IMR-90 (cell line): Measurements from ENCODE around the gene ADAM12. TPM values are rescaled to one million over a fixed set of nuclear protein-coding genes. Genes with fewer than 3 reads are reported as not detected.

Source experiments
- ATAC-seq: fragments of 200-7000 bp; cut with Tn5 transposase; 2 replicates; pipeline ENCODE4 v1.9.1; 2020; ENCODE audit warnings: low read depth, mild to moderate bottlenecking, moderate library complexity
- BruUV-seq: library from RNA; stranded (reverse); fragments of 400-500 nt; replicated peaks from 2 replicates; lab custom pipeline; 2021; lab: Mats Ljungman, UMichigan
- CTCF ChIA-PET: fragments of 300-600 bp; formaldehyde crosslinking; extraction: SDS; loops from one replicate; lab custom pipeline; 2021; ENCODE audit warnings: antibody characterized with exemption; lab: Yijun Ruan, JAX
- POLR2A ChIA-PET: fragments of 300-600 bp; sonication (Branson Sonifier 250); formaldehyde crosslinking; loops from one replicate; lab custom pipeline; 2022; ENCODE audit warnings: antibody characterized with exemption; ENCODE audit not compliant: unreplicated experiment; lab: Charles Lee
- DNase-seq: peaks from one replicate; pipeline ENCODE4 v3.0.0; 2013
- H2AFZ ChIP-seq: replicated peaks from 2 replicates; pipeline ENCODE3; 2013; ENCODE audit warnings: low read length, mild to moderate bottlenecking; ENCODE audit not compliant: poor library complexity
- H2AK5ac ChIP-seq: 2 replicates; pipeline ENCODE4 v1.6.1; 2013; ENCODE audit warnings: low read depth, low read length, inconsistent platforms
- H2AK9ac ChIP-seq: replicated peaks from 2 replicates; pipeline ENCODE3; 2013; ENCODE audit warnings: mild to moderate bottlenecking, low read depth, low read length, moderate library complexity; ENCODE audit not compliant: poor library complexity
- H2BK120ac ChIP-seq: 2 replicates; pipeline ENCODE4 v1.6.1; 2013; ENCODE audit warnings: low read depth, low read length, inconsistent platforms
- H2BK15ac ChIP-seq: 3 replicates; pipeline ENCODE4 v1.6.1; 2013; ENCODE audit warnings: low read depth, low read length, inconsistent platforms
- H2BK20ac ChIP-seq: 2 replicates; pipeline ENCODE4 v1.6.1; 2013; ENCODE audit warnings: low read depth, mild to moderate bottlenecking, inconsistent platforms, low read length, moderate library complexity
- H2BK5ac ChIP-seq: 2 replicates; pipeline ENCODE4 v1.6.1; 2013; ENCODE audit warnings: mild to moderate bottlenecking, low read depth, low read length, inconsistent platforms; ENCODE audit not compliant: poor library complexity, severe bottlenecking
- H3K14ac ChIP-seq: replicated peaks from 2 replicates; pipeline ENCODE4 v1.6.1; 2013; ENCODE audit warnings: low read depth, low read length, inconsistent platforms
- H3K18ac ChIP-seq: 2 replicates; pipeline ENCODE4 v1.6.1; 2013; ENCODE audit warnings: low read depth, low read length, control low read depth
- H3K23ac ChIP-seq: 2 replicates; pipeline ENCODE4 v1.6.1; 2013; ENCODE audit warnings: low read depth, low read length, inconsistent platforms
- H3K27ac ChIP-seq: 2 replicates; pipeline ENCODE4 v1.5.1; 2013; ENCODE audit warnings: mild to moderate bottlenecking, control low read depth, low read length; ENCODE audit not compliant: insufficient read depth
- H3K27me3 ChIP-seq: 2 replicates; pipeline ENCODE4 v1.6.1; 2013; ENCODE audit warnings: low read length; ENCODE audit not compliant: control insufficient read depth, insufficient read depth
- H3K36me3 ChIP-seq: 2 replicates; pipeline ENCODE4 v1.6.1; 2013; ENCODE audit warnings: low read length, mixed read lengths; ENCODE audit not compliant: control insufficient read depth, insufficient read depth
- H3K4ac ChIP-seq: 2 replicates; pipeline ENCODE4 v1.6.1; 2013; ENCODE audit warnings: low read depth, low read length, inconsistent platforms
- H3K4me1 ChIP-seq: 2 replicates; pipeline ENCODE4 v1.6.1; 2013; ENCODE audit warnings: low read length, mixed read lengths; ENCODE audit not compliant: control insufficient read depth, insufficient read depth
- H3K4me2 ChIP-seq: 2 replicates; pipeline ENCODE4 v1.6.1; 2013; ENCODE audit warnings: low read depth, mild to moderate bottlenecking, control low read depth, low read length, moderate library complexity
- H3K4me3 ChIP-seq: 2 replicates; pipeline ENCODE4 v1.5.1; 2013; ENCODE audit warnings: low read depth, mild to moderate bottlenecking, control low read depth, low read length, moderate library complexity; ENCODE audit not compliant: insufficient read depth
- H3K56ac ChIP-seq: 2 replicates; pipeline ENCODE4 v1.6.1; 2013; ENCODE audit warnings: low read length, inconsistent platforms; ENCODE audit not compliant: insufficient read depth; ENCODE audit errors: extremely low read depth
- H3K79me1 ChIP-seq, 2 experiments: 2 replicates each; pipeline ENCODE4 v1.6.1; 2013; ENCODE audit warnings: low read length in 2 of 2, inconsistent platforms in 1 of 2, low read depth in 1 of 2
- H3K9ac ChIP-seq: 2 replicates; pipeline ENCODE4 v1.6.1; 2013; ENCODE audit warnings: low read depth, low read length, control low read depth
- H3K9me1 ChIP-seq: 2 replicates; pipeline ENCODE4 v1.6.1; 2013; ENCODE audit warnings: low read length, inconsistent platforms; ENCODE audit not compliant: insufficient read depth
- H3K9me3 ChIP-seq: 2 replicates; pipeline ENCODE4 v1.6.1; 2013; ENCODE audit warnings: low read length; ENCODE audit not compliant: control insufficient read depth, insufficient read depth
- H4K20me1 ChIP-seq: 2 replicates; pipeline ENCODE4 v1.6.1; 2013; ENCODE audit warnings: low read length, inconsistent platforms; ENCODE audit not compliant: insufficient read depth
- H4K5ac ChIP-seq: 2 replicates; pipeline ENCODE4 v1.6.1; 2013; ENCODE audit warnings: mild to moderate bottlenecking, low read depth, low read length, control low read depth
- H4K8ac ChIP-seq, 2 experiments: 2 replicates each; pipeline ENCODE4 v1.6.1; 2013; ENCODE audit warnings: low read depth in 2 of 2, low read length in 2 of 2, control low read depth in 1 of 2, inconsistent platforms in 1 of 2
- H4K91ac ChIP-seq: 2 replicates; pipeline ENCODE4 v1.6.1; 2013; ENCODE audit warnings: low read depth, low read length, inconsistent platforms; ENCODE audit not compliant: insufficient read depth
- BHLHE40 ChIP-seq: fragments of 150-350 bp; IDR thresholded peaks from 2 replicates; pipeline ENCODE4 v1.6.1; 2016; ENCODE audit warnings: mild to moderate bottlenecking, low read depth, low read length
- CHD1 ChIP-seq: IDR thresholded peaks from 2 replicates; pipeline ENCODE4 v1.6.1; 2012; ENCODE audit warnings: low read depth, low read length, improper control_type of control experiment
- ELK1 ChIP-seq: fragments of 150-350 bp; IDR thresholded peaks from 2 replicates; pipeline ENCODE4 v1.6.1; 2016; ENCODE audit warnings: low read depth, mild to moderate bottlenecking, low read length, moderate library complexity, borderline replicate concordance
- FOS ChIP-seq: fragments of 150-350 bp; IDR thresholded peaks from 2 replicates; pipeline ENCODE4 v1.6.1; 2016; ENCODE audit warnings: low read depth, low read length
- MAFK ChIP-seq: IDR thresholded peaks from 2 replicates; pipeline ENCODE4 v1.6.1; 2012; ENCODE audit warnings: low read depth, low read length, improper control_type of control experiment
- MAZ ChIP-seq: IDR thresholded peaks from 2 replicates; pipeline ENCODE4 v1.6.1; 2012; ENCODE audit warnings: low read depth, mild to moderate bottlenecking, low read length, improper control_type of control experiment, moderate library complexity, borderline replicate concordance
- NFE2L2 ChIP-seq: fragments of 150-350 bp; IDR thresholded peaks from 2 replicates; pipeline ENCODE4 v1.6.1; 2016; ENCODE audit warnings: low read depth, mild to moderate bottlenecking, low read length
- RFX5 ChIP-seq: IDR thresholded peaks from 2 replicates; pipeline ENCODE4 v1.8.0; 2012; ENCODE audit warnings: low read depth, mild to moderate bottlenecking, low read length, moderate library complexity
- SMC3 ChIP-seq: fragments of 150-350 bp; IDR thresholded peaks from 2 replicates; pipeline ENCODE4 v1.6.1; 2016; ENCODE audit warnings: low read depth, mild to moderate bottlenecking, antibody characterized with exemption, low read length, moderate library complexity
- WGBS, 2 experiments: methylation state at CpG; one replicate each; pipeline versions ENCODE4 v1.1.5 to v1.1.7; 2013; ENCODE audit warnings: missing lambda C conversion rate in 2 of 2; ENCODE audit not compliant: insufficient read length in 1 of 2; ENCODE audit errors: extremely low coverage in 2 of 2; 5-methylcytosine and 5-hydroxymethylcytosine counted together
- dilution Hi-C: fragments of 300-500 bp; cut with HindIII; formaldehyde crosslinking; loops from one replicate; pipeline ENCODE4 v1.14.3; 2018; ENCODE audit warnings: low sequenced_read_pairs; ENCODE audit not compliant: unreplicated experiment
- in situ Hi-C: fragments of 300-500 bp; cut with MboI; formaldehyde crosslinking; loops from 3 replicates; pipeline ENCODE4 v1.14.3; 2019; ENCODE audit warnings: low sequenced_read_pairs, inconsistent platforms, mixed read lengths
- intact Hi-C: fragments of 100-400 bp; cut with micrococcal nuclease; formaldehyde crosslinking; loops from 2 replicates; pipeline ENCODE4 v1.10.0; 2022
- polyA plus RNA-seq, 3 experiments: library from polyadenylated mRNA; depleted of rRNA; stranded (reverse); fragments of >200 nt; gene quantifications; 2 replicates each; pipeline ENCODE4 v1.2.3, GENCODE V29; 2012; ENCODE audit warnings: low replicate concordance in 1 of 3
- total RNA-seq: library from RNA; depleted of rRNA; stranded (reverse); fragments of >200 nt; gene quantifications from 2 replicates; pipeline ENCODE4 v1.2.3, GENCODE V29; 2012

Gene ADAM12
- total and polyA plus RNA-seq, 2 of the 4 experiments (the other 2 are of a cell fraction) = 9.6 to 10.2 TPM

- BruUV-seq = no TSS peak
- H2BK15ac ChIP-seq = no peak overlapping the region
- H2AFZ ChIP-seq = no peak overlapping the region
- DNase-seq (no peak), ATAC-seq (no peak)
- H4K8ac ChIP-seq = no peak overlapping the region
- H3K4ac ChIP-seq = no peak overlapping the region
- intact Hi-C loops (no loop called here), in situ Hi-C loops (no loop called here), dilution Hi-C loops (no loop called here)
- no peak overlapping the region for H4K5ac ChIP-seq
- no peak overlapping the region for H3K27ac ChIP-seq
- no peak overlapping the region for H2BK120ac ChIP-seq
- no peak overlapping the region for H3K4me2 ChIP-seq
- WGBS, 2 experiments = 73% methylated on average over 2 of the region's 10 CpGs; no CpG with 5 or more reads in 1 of the 2 experiments
- H2AK5ac ChIP-seq = no peak overlapping the region
- H3K9me3 ChIP-seq = no peaks in the 10 kb centered on the region; the same call in 1 of the 2 replicates
- no peak overlapping the region for H3K56ac ChIP-seq
- H3K4me1 ChIP-seq = 0 out of 2 replicates have a peak, but pooled peaks cover 3% of the 10 kb centered on the region
- H3K23ac ChIP-seq = no peak overlapping the region
- H4K91ac ChIP-seq = no peak overlapping the region
- H2AK9ac ChIP-seq = no peak overlapping the region
- no peak overlapping the region for H3K9ac ChIP-seq
- H3K14ac ChIP-seq = no peak overlapping the region
- no peaks in the 10 kb centered on the region for H3K79me1 ChIP-seq
- ChIA-PET POLR2A (no interaction called here), CTCF (no interaction called here)
- H3K27me3 ChIP-seq = no peaks in the 10 kb centered on the region
- H3K36me3 ChIP-seq = no peaks in the 10 kb centered on the region
- TF ChIP-seq MAFK (no peak), BHLHE40 (no peak), RFX5 (no peak), CHD1 (no peak), NFE2L2 (no peak), MAZ (no peak), FOS (no peak), ELK1 (no peak), SMC3 (no peak)
- H2BK20ac ChIP-seq = no peak overlapping the region
- H3K4me3 ChIP-seq = no peak overlapping the region
- no peaks in the 10 kb centered on the region for H4K20me1 ChIP-seq
- no peaks in the 10 kb centered on the region for H3K9me1 ChIP-seq
- no peak overlapping the region for H2BK5ac ChIP-seq
- H3K18ac ChIP-seq = no peak overlapping the region
Observed at GRCh38 chr10:126043389-126043788, 344.9 kb downstream of the ADAM12 start.
